HepG2 (cell line): ENCODE results near the gene ALG14. TPM values are rescaled to one million over a fixed set of nuclear protein-coding genes. Genes with fewer than 3 reads are reported as not detected.

ENCODE experiments used
- ARNT2 ChIP-seq: sonication (generic); formaldehyde crosslinking; IDR thresholded peaks from 2 replicates; pipeline ENCODE4 v1.8.0; 2022; ENCODE audit warnings: mild to moderate bottlenecking, low read depth, missing genetic modification reagents, moderate library complexity
- E2F1 ChIP-seq: sonication (generic); formaldehyde crosslinking; IDR thresholded peaks from 2 replicates; pipeline ENCODE4 v1.5.0; 2020; ENCODE audit warnings: missing genetic modification reagents
- ETS1 ChIP-seq: sonication (generic); formaldehyde crosslinking; IDR thresholded peaks from 2 replicates; pipeline ENCODE4 v1.4.0; 2020; ENCODE audit warnings: missing genetic modification reagents
- MXD1 ChIP-seq: sonication (generic); formaldehyde crosslinking; IDR thresholded peaks from 2 replicates; pipeline ENCODE4 v1.4.0; 2020; ENCODE audit warnings: mild to moderate bottlenecking, missing genetic modification reagents
- NBN ChIP-seq: fragments of 450-650 bp; conservative IDR thresholded peaks from 2 replicates; pipeline ENCODE4 v1.6.1; 2017
- NFATC3 ChIP-seq: sonication (generic); formaldehyde crosslinking; IDR thresholded peaks from 2 replicates; pipeline ENCODE4 v1.5.1; 2020; ENCODE audit warnings: mild to moderate bottlenecking, missing genetic modification reagents
- NFIB ChIP-seq: sonication (generic); formaldehyde crosslinking; IDR thresholded peaks from 2 replicates; pipeline ENCODE4 v1.9.0; 2021; ENCODE audit warnings: missing genetic modification reagents, mild to moderate bottlenecking, borderline replicate concordance
- RFX5 ChIP-seq: IDR thresholded peaks from 2 replicates; pipeline ENCODE4 v1.6.1; 2011; ENCODE audit warnings: low read depth, low read length, improper control_type of control experiment
- RNF219 ChIP-seq: sonication (generic); formaldehyde crosslinking; IDR thresholded peaks from 2 replicates; pipeline ENCODE4 v1.5.0; 2020; ENCODE audit warnings: mild to moderate bottlenecking, missing genetic modification reagents
- SETDB1 ChIP-seq: sonication (generic); formaldehyde crosslinking; IDR thresholded peaks from 2 replicates; pipeline ENCODE4 v1.5.1; 2020; ENCODE audit warnings: missing genetic modification reagents, mild to moderate bottlenecking, borderline replicate concordance
- SIX1 ChIP-seq: sonication (generic); formaldehyde crosslinking; IDR thresholded peaks from 2 replicates; pipeline ENCODE4 v1.4.0; 2020; ENCODE audit warnings: missing genetic modification reagents, borderline replicate concordance
- TFDP2 ChIP-seq: sonication (generic); formaldehyde crosslinking; IDR thresholded peaks from 2 replicates; pipeline ENCODE4 v1.4.0; 2020; ENCODE audit warnings: missing genetic modification reagents
- ZBTB49 ChIP-seq: sonication (generic); formaldehyde crosslinking; IDR thresholded peaks from 2 replicates; pipeline ENCODE4 v1.4.0; 2020; ENCODE audit warnings: missing genetic modification reagents, borderline replicate concordance
- ZC3H4 ChIP-seq: sonication (generic); formaldehyde crosslinking; IDR thresholded peaks from 2 replicates; pipeline ENCODE4 v1.4.0; 2020; ENCODE audit warnings: missing genetic modification reagents, borderline replicate concordance
- ZNF382 ChIP-seq: sonication (generic); formaldehyde crosslinking; IDR thresholded peaks from 2 replicates; pipeline ENCODE4 v1.5.0; 2020; ENCODE audit warnings: missing genetic modification reagents, mild to moderate bottlenecking, borderline replicate concordance
- ZNF468 ChIP-seq: sonication (generic); formaldehyde crosslinking; IDR thresholded peaks from 2 replicates; pipeline ENCODE4 v1.8.0; 2022; ENCODE audit warnings: mild to moderate bottlenecking, moderate library complexity, missing genetic modification reagents
- ZNF639 ChIP-seq: conservative IDR thresholded peaks from 2 replicates; pipeline ENCODE4 v1.6.1; 2018; ENCODE audit warnings: missing genetic modification reagents
- ZNF740 ChIP-seq: sonication (generic); formaldehyde crosslinking; IDR thresholded peaks from 2 replicates; pipeline ENCODE4 v1.4.0; 2020; ENCODE audit warnings: missing genetic modification reagents
- ZNF788 ChIP-seq: sonication (generic); formaldehyde crosslinking; IDR thresholded peaks from 2 replicates; pipeline ENCODE4 v1.5.0; 2020; ENCODE audit warnings: mild to moderate bottlenecking, missing genetic modification reagents, borderline replicate concordance
- ZSCAN29 ChIP-seq: sonication (generic); formaldehyde crosslinking; conservative IDR thresholded peaks from 2 replicates; pipeline ENCODE4 v1.4.0; 2020; ENCODE audit warnings: mild to moderate bottlenecking, missing genetic modification reagents
- polyA plus RNA-seq, 8 experiments: library from polyadenylated mRNA; depleted of rRNA in 3 of 8; stranded (reverse) in 7 of 8; unstranded in 1 of 8; fragments of >200 nt; fragmentation: Illumina TruSeq in 4 of 8; extraction: Trizol in 4 of 8; gene quantifications; 2 replicates each; pipeline versions ENCODE4 v1.2.1 to v1.2.3, GENCODE V29; 2011 to 2016; ENCODE audit warnings: low read depth in 4 of 8, missing spikeins in 1 of 8, mixed read lengths in 1 of 8; ENCODE audit not compliant: insufficient read depth in 1 of 8
- total RNA-seq, 5 experiments: library from RNA; depleted of rRNA; stranded (reverse); fragments of >200 nt; fragmentation: Illumina TruSeq; extraction: Trizol; gene quantifications; 2 replicates each; pipeline ENCODE4 v1.2.3, GENCODE V29; 2016; ENCODE audit warnings: low read depth in 1 of 5

The ALG14 gene
- total and polyA plus RNA-seq, 2 of the 13 experiments (the other 11 are each of a cell fraction or from before 2014, with no cell fraction given) = 4.5 to 12.7 TPM

GRCh38 chr1:94961582-94961981 lies 111.2 kb downstream of the ALG14 start (continued):
- TF ChIP-seq ARNT2 (CRISPR knock-in tag) (no peak), ZNF468 (CRISPR knock-in tag) (no peak), ZC3H4 (CRISPR knock-in tag) (no peak), ZNF788 (no peak), SETDB1 (CRISPR knock-in tag) (no peak), MXD1 (CRISPR knock-in tag) (no peak), RNF219 (CRISPR knock-in tag) (no peak), RFX5 (no peak), SIX1 (no peak), NFATC3 (no peak), NBN (no peak), ZNF740 (CRISPR knock-in tag) (no peak), ZNF382 (CRISPR knock-in tag) (no peak), E2F1 (CRISPR knock-in tag) (no peak), ZBTB49 (CRISPR knock-in tag) (no peak), TFDP2 (CRISPR knock-in tag) (no peak), ETS1 (no peak), ZNF639 (CRISPR knock-in tag) (no peak), NFIB (CRISPR knock-in tag) (no peak), ZSCAN29 (no peak)
